Brain pericyte (primary cell): ENCODE data around the gene SFMBT2.

Experiments
- DNase-seq: peaks from one replicate; pipeline ENCODE4 v3.0.0-alpha.2; 2012; ENCODE audit warnings: low read depth, low spot score

SFMBT2 gene

DNA sequence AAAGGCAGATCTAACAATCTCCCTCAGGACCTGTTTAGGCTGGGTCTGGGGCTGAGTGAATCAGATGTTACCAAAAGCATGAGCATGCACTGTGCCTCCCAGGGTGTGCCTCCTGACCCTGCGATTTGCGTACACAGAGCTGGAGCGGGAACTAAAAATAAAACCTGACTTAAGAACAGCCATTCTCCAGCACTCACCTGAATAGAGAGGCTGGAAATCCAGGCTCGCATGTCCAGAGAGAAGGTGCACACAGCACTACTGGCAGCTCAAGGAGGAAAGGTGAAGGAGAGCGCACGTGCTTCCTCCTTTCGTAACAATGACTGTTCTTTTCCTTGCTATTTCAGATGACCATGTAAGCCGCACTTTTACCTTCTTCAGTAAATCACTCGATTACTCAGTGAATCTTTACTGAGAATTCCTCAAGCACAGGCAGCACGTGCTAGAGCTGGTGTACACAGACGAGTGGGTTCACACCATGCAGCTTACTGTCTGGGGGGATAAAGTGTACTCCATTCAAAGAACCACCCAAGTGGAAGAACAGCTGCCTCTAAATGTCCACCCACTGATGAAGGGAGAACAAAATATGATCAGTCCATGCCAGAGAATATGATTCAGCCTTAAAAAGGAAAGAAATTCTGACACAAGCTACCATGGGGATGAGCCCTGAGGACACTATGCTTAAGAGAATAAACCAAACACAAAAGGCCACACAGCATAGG lies 45.6 kb downstream of the SFMBT2 start:
- no peak for DNase-seq

DNA sequence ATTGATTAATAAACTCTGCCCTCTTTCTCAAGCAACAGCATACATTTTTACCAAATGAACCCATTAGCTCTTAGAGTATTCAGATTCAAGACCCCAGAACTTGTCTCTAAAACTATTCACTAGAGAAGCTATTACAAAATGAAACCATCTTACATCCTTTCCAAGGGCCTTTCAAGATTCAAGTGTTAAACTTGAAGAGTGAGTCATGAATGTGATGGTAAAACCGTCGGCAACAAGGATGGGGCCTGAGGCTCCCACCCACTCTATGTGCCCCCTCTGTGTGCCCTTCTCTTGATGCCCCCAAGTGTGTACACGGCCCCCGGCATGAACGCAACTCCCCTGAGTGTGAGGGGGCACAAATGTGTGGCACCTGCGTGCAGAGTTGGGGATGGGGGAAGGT lies 46.4 kb downstream of the SFMBT2 start:
- no peak for DNase-seq

DNA sequence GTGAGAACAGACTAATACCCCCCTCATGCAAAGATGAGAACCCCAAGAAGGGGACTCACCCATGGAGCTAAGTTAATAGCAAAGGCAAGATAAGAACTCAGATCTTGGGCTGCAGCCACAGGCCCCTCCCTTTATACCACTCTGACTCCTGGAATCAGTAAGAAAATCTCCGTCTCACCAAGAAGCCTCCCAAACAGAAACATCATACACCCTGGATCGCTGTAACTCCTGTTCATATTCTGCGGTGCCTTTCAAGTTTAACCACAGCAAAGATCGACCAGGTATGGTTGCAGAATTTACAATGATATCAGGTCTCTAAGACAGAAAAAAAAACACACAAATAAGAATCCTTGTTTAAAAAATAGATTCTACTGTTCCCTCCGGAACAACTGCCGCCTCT lies 47.1 kb downstream of the SFMBT2 start:
- no peak for DNase-seq

DNA sequence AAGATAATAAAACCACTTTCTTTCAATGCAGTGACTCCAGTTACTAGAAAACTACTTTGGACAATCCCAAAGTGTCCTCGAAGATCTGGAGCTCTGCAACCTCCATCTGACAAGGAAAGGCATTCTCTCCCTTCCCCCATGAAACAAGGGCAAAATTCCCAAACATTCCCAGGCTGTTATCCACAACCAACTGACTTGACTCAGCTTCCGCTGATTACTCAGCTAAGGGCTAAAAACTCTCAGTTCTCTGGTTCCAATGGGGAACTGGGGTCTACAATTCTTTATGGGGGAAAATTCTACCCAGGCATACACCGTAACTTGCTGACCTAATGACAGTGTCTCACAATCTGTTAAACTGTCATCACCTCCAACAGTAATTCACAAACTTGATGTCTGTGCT lies 48.4 kb downstream of the SFMBT2 start:
- no peak for DNase-seq

GRCh38 chr10:7361316-7361715 lies 49.5 kb downstream of the SFMBT2 start:
- DNase-seq, result no peak

GRCh38 chr10:7359954-7360353 lies 50.9 kb downstream of the SFMBT2 start:
- DNase-seq, result no peak

- no peak for DNase-seq
Observed at GRCh38 chr10:7359356-7359755, 51.5 kb downstream of the SFMBT2 start.

DNA sequence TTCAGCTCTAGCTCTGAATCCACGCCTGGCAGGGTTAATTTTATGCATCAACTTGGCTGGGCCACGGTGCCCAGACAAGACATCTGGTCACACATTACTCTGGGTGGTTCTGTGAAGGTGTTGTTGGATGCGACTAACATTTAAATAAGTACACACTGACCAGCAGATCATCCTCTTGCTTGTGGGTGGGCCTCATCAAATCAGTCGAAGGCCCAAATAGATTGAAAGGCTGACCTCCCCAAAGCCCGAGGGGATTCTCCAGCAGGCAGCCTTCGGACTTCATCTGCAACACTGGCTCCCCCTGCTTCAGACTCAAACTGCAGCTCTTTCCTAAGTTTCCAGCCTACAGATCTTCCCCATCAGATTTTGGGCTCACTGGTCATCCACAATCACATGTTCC lies 53.6 kb downstream of the SFMBT2 start:
- DNase-seq, result no peak

GRCh38 chr10:7354330-7355047 lies 56.3 kb downstream of the SFMBT2 start:
- no peak for DNase-seq

DNA sequence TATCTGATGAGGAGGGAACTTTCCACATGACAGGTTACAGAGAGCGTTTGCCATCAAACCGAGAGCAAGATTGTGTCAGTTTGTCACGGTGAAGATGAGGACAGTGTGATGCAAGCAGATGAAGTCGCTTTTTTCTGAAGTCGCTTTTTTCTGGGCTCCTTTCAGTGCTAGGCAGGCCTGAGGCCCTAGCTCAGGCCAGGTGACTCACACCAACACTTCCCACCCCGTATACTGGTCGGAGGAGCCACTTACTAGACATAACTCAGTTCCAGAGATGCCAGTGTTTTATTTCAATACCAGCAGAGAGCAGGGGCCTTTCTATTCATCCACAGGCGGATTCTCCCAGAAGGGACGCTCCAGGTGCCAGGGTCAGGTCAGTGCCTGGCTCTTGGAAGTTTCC lies 58.9 kb downstream of the SFMBT2 start:
- no peak for DNase-seq

GRCh38 chr10:7350541-7351195 lies 60.2 kb downstream of the SFMBT2 start:
- no peak for DNase-seq

GRCh38 chr10:7345717-7346116 lies 65.1 kb downstream of the SFMBT2 start:
- DNase-seq, result no peak

GRCh38 chr10:7343040-7343439 lies 67.8 kb downstream of the SFMBT2 start:
- no peak for DNase-seq

- no peak for DNase-seq
Observed at GRCh38 chr10:7340179-7340874, 70.5 kb downstream of the SFMBT2 start.

GRCh38 chr10:7339510-7339909 lies 71.3 kb downstream of the SFMBT2 start:
- no peak for DNase-seq

- no peak for DNase-seq
Observed at GRCh38 chr10:7338469-7338868, 72.4 kb downstream of the SFMBT2 start.

GRCh38 chr10:7337431-7338171 lies 73.2 kb downstream of the SFMBT2 start:
- DNase-seq, result no peak

GRCh38 chr10:7335977-7336376 lies 74.9 kb downstream of the SFMBT2 start:
- no peak for DNase-seq

DNA sequence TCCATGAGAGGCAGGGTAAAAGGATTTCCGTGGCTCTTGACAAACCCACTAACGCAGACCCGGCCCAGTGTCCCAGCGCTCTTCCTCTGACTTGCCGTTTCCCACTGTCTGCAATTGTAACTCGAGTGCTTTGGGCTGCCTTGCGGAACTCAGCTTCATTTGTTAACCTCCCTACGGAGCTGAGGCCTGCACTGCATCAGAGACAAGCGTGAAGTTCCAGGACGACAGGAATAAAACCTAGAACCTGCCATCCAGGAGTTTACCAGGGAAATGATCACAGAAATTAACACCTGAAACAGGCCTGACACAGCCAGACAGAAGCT lies 76.2 kb downstream of the SFMBT2 start:
- DNase-seq, result no peak

GRCh38 chr10:7333961-7334641 lies 76.7 kb downstream of the SFMBT2 start:
- DNase-seq, result no peak

DNA sequence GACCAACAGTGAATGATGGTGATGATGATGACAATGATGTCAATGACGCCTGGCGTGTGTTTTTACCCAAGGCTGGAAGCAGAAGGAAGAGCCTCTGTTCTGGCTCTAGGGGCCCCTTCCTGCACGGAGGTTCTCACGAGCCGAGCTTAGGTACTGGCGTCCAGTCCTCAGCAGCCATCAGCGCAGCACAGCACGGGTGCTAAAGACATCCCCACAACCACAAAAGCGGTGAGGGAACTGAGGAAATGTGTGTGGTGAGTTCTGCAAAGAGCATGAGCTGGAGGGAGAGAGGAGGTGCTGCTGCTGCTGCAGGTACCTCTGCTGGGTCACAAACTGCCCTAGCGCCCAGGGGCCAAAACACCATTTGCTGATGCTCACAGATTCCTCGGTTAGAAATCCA lies 81.6 kb downstream of the SFMBT2 start:
- no peak for DNase-seq
